Breast epithelium (tissue), 4 donors: ENCODE results near the gene DNAH17. TPM values are rescaled to one million over a fixed set of nuclear protein-coding genes. Genes with fewer than 3 reads are reported as not detected.

Experiments
- DNase-seq, 2 donors: peaks; one replicate each; pipeline ENCODE4 v3.0.0-alpha.2; 2019; ENCODE audit warnings: low spot score in 2 of 2
- H3K27ac ChIP-seq, 2 donors: fragments of 200-600 bp; sonication (generic) in 1 of 2; one replicate each; pipeline ENCODE4 v1.5.1; 2016 to 2019; ENCODE audit warnings: mild to moderate bottlenecking in 1 of 2
- H3K27me3 ChIP-seq, 2 donors: fragments of 200-600 bp; sonication (generic) in 1 of 2; one replicate each; pipeline versions ENCODE4 v1.5.1 to v1.6.0; 2017 to 2019; ENCODE audit warnings: control low read depth in 1 of 2, mild to moderate bottlenecking in 1 of 2
- H3K36me3 ChIP-seq: fragments of 200-600 bp; one replicate; pipeline ENCODE4 v1.5.1; 2019
- H3K4me1 ChIP-seq, 2 donors: fragments of 200-600 bp; sonication (generic); one replicate each; pipeline ENCODE4 v1.5.1; 2016 to 2019; ENCODE audit warnings: control low read depth in 1 of 2
- H3K4me3 ChIP-seq, 3 donors: fragments of 200-600 bp; sonication (generic); 1 replicate in 2 of 3; 2 replicates in 1 of 3; pipeline ENCODE4 v1.5.1; 2016 to 2019; ENCODE audit warnings: mild to moderate bottlenecking in 3 of 3, moderate library complexity in 2 of 3
- H3K9me3 ChIP-seq, 2 donors: fragments of 200-600 bp; sonication (generic) in 1 of 2; one replicate each; pipeline ENCODE4 v1.5.1; 2016 to 2019; ENCODE audit warnings: control low read depth in 1 of 2
- POLR2A ChIP-seq: fragments of 450-650 bp; IDR thresholded peaks from one replicate; pipeline ENCODE4 v1.6.1; 2016; ENCODE audit warnings: antibody characterized with exemption, mild to moderate bottlenecking, moderate library complexity
- POLR2AphosphoS5 ChIP-seq, 3 donors: sonication (generic); formaldehyde crosslinking; IDR thresholded peaks; one replicate each; pipeline ENCODE4 v1.6.1; 2017; ENCODE audit warnings: antibody characterized with exemption in 3 of 3
- intact Hi-C: fragments of 100-400 bp; cut with DNase I; formaldehyde crosslinking; loops from one replicate; pipeline ENCODE4 v1.15.1; 2023; ENCODE audit warnings: low total_unique reads
- total RNA-seq, 3 donors: library from RNA; depleted of rRNA; stranded (reverse); fragments of >200 nt; gene quantifications; one replicate each; pipeline ENCODE4 v1.1.0, GENCODE V29; 2016
- TF ChIP-seq, protein P1 (sequence below), 3 donors: fragments of 450-650 bp; IDR thresholded peaks; one replicate each; pipeline ENCODE4 v1.5.1; 2016 to 2017; ENCODE audit warnings: antibody characterized with exemption in 3 of 3, mild to moderate bottlenecking in 3 of 3, moderate library complexity in 3 of 3

Gene DNAH17
- total RNA-seq, 3 donors from 2014 or later = 0.15 to 0.33 TPM; not detected in 1

DNA sequence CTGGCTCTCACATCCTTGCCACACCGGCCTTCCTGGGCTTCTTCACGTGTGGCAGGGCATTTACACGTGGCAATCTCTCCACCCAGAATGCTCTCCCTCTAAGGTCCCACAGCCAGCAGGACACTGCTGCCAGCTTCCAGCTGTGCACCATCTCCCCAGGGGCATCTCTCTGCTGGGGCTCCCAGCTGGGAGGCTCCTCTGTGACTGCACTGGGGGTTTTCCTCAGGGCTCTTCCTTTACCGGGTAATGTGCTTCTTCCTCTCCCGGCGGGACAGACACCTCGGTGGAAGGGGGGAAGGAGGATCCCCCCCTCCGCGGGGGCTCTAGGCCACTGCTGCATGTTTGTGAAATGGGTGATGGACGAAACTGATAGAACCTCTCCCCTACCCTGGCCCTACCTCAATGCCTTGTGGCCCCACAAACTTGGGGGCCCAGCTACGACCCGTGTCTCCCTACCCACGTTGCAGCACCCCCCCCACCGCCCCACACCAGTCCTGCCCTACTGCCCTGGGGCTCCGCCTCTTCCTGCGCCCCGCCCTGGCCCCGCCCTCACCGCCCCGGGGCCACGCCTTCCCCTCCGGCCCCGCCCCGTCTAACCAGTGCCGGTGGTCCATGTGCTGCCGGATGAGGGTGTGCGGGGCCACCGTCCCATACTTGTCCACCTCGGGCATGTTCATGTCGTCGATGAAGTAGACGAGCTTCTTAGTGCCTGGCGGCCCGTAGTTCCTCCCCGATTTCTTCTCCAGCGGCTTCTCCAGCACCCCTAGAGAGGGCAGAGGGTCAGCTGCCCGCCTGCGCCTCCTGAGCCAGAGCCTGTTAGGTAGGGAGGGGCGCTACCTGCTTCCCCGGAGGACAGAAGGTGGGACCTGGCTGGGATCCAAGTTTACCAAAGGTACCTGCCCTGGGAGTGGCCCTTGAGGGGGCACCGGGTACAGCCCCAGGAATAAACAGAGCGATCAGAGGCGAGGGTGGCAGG, 92.6 kb downstream of the DNAH17 start:
- no peaks in the 10 kb centered on the region for H3K36me3 ChIP-seq
- no peak overlapping the region for H3K27ac ChIP-seq
- DNase-seq = no peak
- TF ChIP-seq POLR2AphosphoS5 (IDR thresholded peaks at IDR 0.05) = no peak
- TF ChIP-seq, protein P1, sequence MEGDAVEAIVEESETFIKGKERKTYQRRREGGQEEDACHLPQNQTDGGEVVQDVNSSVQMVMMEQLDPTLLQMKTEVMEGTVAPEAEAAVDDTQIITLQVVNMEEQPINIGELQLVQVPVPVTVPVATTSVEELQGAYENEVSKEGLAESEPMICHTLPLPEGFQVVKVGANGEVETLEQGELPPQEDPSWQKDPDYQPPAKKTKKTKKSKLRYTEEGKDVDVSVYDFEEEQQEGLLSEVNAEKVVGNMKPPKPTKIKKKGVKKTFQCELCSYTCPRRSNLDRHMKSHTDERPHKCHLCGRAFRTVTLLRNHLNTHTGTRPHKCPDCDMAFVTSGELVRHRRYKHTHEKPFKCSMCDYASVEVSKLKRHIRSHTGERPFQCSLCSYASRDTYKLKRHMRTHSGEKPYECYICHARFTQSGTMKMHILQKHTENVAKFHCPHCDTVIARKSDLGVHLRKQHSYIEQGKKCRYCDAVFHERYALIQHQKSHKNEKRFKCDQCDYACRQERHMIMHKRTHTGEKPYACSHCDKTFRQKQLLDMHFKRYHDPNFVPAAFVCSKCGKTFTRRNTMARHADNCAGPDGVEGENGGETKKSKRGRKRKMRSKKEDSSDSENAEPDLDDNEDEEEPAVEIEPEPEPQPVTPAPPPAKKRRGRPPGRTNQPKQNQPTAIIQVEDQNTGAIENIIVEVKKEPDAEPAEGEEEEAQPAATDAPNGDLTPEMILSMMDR (IDR thresholded peaks at IDR 0.05) = no peak
- no peak for TF ChIP-seq POLR2A
- H3K27me3 ChIP-seq = peaks cover 0 to 9% of the 10 kb centered on the region in 2 donors
- peak overlapping the region in 2 of 3 donors; percentile 4 to 45 for H3K4me3 ChIP-seq
- intact Hi-C loops = no loop called here
- H3K9me3 ChIP-seq = no peaks in the 10 kb centered on the region
- no peaks in the 10 kb centered on the region for H3K4me1 ChIP-seq

DNA sequence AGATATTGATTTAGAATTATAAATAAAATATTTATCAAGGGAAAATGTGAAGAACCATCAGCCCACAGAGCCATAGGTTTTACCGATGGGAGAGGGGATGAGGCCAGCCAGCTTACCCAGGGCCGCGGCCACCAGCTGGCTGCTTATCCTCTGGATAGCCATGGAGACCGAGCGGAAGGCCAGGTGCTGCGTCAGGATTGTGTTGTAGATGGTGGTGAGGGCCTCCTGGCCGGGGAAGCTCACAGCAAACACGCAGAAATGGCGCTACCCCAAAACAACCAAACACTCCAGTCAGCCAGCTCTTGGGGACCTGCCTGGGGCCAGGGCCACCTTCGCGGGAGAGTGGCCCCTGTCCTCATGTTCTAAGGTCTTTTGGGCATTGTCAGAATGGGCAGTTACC, 97.8 kb downstream of the DNAH17 start:
- no peak overlapping the region for H3K27ac ChIP-seq
- H3K36me3 ChIP-seq = no peaks in the 10 kb centered on the region
- H3K4me3 ChIP-seq = no peak overlapping the region
- intact Hi-C loops = no loop called here
- H3K4me1 ChIP-seq = no peaks in the 10 kb centered on the region
- no peak for DNase-seq
- no peaks in the 10 kb centered on the region for H3K9me3 ChIP-seq
- TF ChIP-seq POLR2A = no peak
- TF ChIP-seq, protein P1 (IDR thresholded peaks at IDR 0.05) = no peak
- TF ChIP-seq POLR2AphosphoS5 (IDR thresholded peaks at IDR 0.05) = no peak
- H3K27me3 ChIP-seq = peaks cover 0 to 2% of the 10 kb centered on the region in 2 donors

DNA sequence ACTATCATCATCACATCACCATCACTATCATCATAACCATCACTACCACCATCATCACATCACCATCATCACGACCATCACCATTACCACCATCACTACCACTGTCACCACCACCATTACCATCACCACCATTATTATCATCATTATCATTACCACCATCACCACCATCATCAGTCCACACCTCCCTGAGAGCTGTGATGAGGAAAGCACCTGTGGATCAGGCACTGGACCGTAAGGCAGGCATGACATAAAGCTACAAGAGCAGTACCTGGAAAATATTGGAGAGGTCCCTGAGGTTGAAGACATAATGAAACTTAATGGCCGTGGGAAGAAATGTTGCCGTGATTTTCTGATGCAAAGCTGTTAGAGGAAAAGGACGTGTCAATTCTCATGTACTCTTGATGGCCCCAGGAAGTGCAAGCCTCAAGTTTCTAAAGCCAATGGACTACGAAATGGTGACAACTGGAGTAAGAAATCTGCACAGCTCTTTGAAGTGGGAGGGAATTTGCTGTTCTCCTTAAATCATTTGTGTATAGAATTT, 98.4 kb downstream of the DNAH17 start:
- H3K27me3 ChIP-seq = no peaks in the 10 kb centered on the region
- no peak for TF ChIP-seq POLR2A
- H3K36me3 ChIP-seq = no peaks in the 10 kb centered on the region
- DNase-seq = no peak
- no peak overlapping the region for H3K27ac ChIP-seq
- no peak overlapping the region for H3K4me3 ChIP-seq
- no peaks in the 10 kb centered on the region for H3K9me3 ChIP-seq
- no peaks in the 10 kb centered on the region for H3K4me1 ChIP-seq
- intact Hi-C loops = no loop called here

DNA sequence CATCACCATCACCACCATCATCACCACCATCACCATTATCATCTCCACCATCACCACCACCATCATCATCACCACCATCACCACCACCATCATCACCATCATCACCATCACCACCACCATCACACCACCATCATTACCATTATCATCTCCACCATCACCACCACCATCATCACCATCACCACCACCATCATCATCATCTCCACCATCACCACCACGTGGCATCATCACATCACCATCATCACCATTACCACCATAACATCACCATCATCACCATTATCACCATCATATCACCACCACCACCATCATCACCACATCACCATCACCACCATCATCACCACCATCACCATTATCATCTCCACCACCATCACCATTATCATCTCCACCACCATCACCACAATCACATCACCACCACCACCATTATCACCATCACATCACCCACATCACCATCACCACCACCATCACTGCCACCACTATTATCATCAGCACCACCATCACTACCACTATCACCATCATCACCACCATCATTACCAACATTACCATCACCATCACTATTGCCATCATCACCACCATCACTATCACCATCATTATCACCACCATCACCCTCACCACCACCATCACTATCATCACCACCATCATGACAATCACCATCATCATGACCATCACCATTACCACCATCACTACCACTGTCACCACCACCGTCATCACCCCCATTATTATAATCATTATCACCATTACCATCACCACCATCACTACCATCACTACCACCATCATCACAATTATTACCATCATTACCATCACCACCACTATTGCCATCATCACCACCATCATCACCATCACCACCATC, 99.1 kb downstream of the DNAH17 start:
- Histone ChIP-seq H3K4me3 (no peak overlapping the region), H3K27me3 (no peaks in the 10 kb centered on the region), H3K4me1 (no peaks in the 10 kb centered on the region), H3K9me3 (no peaks in the 10 kb centered on the region), H3K36me3 (no peaks in the 10 kb centered on the region), H3K27ac (no peak overlapping the region)
- intact Hi-C loops = no loop called here
- no peak for DNase-seq
- TF ChIP-seq POLR2A = no peak
- no peak for TF ChIP-seq POLR2AphosphoS5 (IDR thresholded peaks at IDR 0.05)
- TF ChIP-seq, protein P1 (IDR thresholded peaks at IDR 0.05) = no peak

DNA sequence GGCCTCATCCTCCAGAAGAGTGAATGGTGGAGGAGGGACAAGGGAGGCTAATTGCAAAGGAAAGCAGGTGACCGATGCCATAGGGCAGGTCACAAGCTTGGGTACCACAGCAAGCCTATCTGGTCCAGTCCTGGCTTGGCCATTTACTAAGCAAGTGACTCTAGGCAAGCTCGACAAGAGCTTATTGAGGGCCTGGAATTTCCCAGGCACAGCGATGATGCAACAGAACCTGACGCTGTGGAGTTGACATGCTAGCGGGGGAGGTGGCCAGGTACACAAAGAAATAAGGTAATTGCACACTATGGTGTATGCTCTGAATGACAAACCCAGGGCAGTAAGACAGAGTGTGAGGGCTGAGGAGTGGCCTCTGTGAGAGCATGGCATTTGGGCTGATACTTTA, 100.2 kb downstream of the DNAH17 start:
- no peak overlapping the region for H3K4me3 ChIP-seq
- no peaks in the 10 kb centered on the region for H3K27me3 ChIP-seq
- H3K4me1 ChIP-seq = no peaks in the 10 kb centered on the region
- H3K36me3 ChIP-seq = no peaks in the 10 kb centered on the region
- H3K27ac ChIP-seq = no peak overlapping the region
- TF ChIP-seq, protein P1 (IDR thresholded peaks at IDR 0.05) = no peak
- TF ChIP-seq POLR2A (no peak), POLR2AphosphoS5 (IDR thresholded peaks at IDR 0.05) (no peak)
- intact Hi-C loops = no loop called here
- no peak for DNase-seq
- H3K9me3 ChIP-seq = no peaks in the 10 kb centered on the region
